ENCODE measurements around the gene FBXO7. TPM values are rescaled to one million over a fixed set of nuclear protein-coding genes. Genes with fewer than 3 reads are reported as not detected.

The FBXO7 gene
- total RNA-seq, 1 experiment from 2014 or later: 96.7 TPM

GRCh38 chr22:32489377-32489776, 14.8 kb downstream of the FBXO7 start:
- no peak for DNase-seq (ENCODE audit: low read depth)

GRCh38 chr22:32490279-32490678, 15.7 kb downstream of the FBXO7 start:
- DNase-seq (ENCODE audit: low read depth): no peak

- DNase-seq (ENCODE audit: low read depth): no peak
Observed at GRCh38 chr22:32492111-32492510, 17.5 kb downstream of the FBXO7 start.

DNA sequence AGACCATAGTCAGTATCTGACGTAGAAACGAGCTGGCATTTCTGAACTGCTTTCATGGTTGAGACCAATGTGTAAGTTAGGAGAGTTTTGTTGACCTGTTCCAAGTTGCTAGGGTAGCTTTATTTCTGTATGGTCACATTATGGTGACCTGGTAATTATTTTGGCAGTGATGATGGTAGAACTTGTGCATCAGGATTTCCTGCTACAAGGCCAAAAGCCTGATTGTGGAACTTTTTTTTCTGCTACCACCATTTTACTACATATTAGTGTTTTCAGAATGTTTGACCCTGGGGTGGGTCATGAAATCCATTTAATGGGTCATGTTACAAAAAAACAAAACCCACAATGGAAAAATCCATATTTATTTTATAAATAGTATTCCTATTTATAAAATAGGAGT, 18.9 kb downstream of the FBXO7 start:
- DNase-seq (ENCODE audit: low read depth): no peak

DNA sequence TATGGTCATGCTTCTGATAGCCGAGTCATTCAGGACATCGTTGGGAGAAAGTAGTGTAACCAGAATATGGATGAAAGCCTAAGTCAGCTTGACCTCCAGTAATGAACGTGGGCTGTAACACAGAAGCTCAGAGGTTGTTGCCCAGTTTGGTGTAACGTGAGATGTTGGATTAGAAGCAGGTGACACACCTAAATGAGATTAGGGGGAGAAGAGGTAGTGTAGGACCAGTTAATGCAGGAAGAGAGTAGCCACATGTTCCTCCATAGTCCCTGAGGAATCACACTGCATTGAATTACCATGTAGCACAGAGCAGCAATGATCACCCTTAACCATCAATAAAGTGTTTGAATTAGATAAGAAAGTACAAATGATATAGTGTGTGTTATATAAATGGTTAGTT, 20.4 kb downstream of the FBXO7 start:
- no peak for DNase-seq (ENCODE audit: low read depth)

- no peak for DNase-seq (ENCODE audit: low read depth)
Observed at GRCh38 chr22:32499666-32500065, 25.1 kb downstream of the FBXO7 start.

DNA sequence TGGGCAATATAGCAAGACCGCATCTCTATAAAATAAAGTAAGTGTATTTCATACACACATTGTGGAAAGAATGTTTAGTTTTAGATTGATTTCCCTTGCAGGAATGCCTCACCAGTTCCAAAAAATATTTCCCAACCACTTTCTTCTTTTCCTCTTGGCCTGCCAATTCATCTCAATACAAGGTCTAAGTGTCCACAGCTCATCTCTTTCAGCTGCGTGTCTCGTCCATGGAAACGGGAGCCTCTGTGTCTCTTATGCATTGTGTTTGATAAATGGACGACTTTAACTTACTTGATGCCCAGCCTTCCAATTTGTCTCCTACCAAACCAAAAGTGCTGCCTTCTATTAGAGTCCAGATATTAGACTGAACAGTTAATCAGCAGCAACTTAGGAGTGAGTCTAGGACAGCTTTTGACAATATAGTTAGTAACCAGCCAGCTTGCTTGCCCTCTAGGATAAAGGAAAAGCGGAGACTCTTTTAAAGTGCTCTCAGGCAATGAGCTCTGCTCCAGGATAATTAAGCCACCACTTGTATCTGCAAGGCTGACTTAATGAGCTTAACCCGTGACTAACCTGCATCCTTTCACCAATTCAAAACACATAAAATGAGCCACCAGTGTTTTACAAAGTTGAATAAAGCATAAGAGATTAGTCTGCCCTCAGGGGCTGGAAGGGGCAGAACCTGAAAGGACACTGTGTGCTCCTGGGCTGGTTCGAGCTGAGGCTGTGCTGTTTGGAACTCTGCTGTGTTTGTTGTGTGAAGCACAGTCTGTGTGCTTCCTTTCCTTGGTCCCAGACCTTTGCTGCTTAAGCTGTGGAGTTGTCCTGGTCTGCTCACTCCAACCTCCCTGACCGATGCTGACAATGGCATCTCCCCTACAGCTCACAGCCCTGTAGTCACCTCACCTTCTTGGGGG, 27.5 kb downstream of the FBXO7 start:
- no peak for DNase-seq (ENCODE audit: low read depth)

GRCh38 chr22:32509045-32509444, 34.4 kb downstream of the FBXO7 start:
- DNase-seq (ENCODE audit: low read depth): no peak

- no peak for DNase-seq (ENCODE audit: low read depth)
Observed at GRCh38 chr22:32511274-32511673, 36.7 kb downstream of the FBXO7 start.

GRCh38 chr22:32511776-32512175, 37.2 kb downstream of the FBXO7 start:
- DNase-seq (ENCODE audit: low read depth): no peak

- no peak for DNase-seq (ENCODE audit: low read depth)
Observed at GRCh38 chr22:32512267-32512982, 37.8 kb downstream of the FBXO7 start.

- DNase-seq (ENCODE audit: low read depth): no peak
Observed at GRCh38 chr22:32515084-32515483, 40.5 kb downstream of the FBXO7 start.

GRCh38 chr22:32517488-32517887, 42.9 kb downstream of the FBXO7 start:
- DNase-seq (ENCODE audit: low read depth): no peak

- DNase-seq (ENCODE audit: low read depth): no peak
Observed at GRCh38 chr22:32517921-32518320, 43.3 kb downstream of the FBXO7 start.

DNA sequence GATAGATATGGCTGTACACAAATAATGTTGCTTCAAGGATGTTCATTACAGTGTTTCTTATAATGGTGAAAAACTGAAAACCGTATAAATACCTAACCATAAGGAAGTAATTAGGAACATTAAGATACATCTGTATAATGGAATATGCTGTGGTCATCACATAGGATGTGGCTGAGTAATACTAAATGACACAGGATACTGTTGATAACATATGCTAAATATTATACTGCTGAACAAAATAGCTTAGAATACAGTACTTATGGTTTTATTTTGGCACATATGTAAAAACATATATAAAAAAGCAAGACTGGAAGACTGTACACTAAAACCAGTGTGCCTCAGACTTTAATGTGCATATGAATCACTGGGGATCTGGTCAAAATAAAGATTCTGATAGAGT, 43.8 kb downstream of the FBXO7 start:
- no peak for DNase-seq (ENCODE audit: low read depth)

- DNase-seq (ENCODE audit: low read depth): no peak
Observed at GRCh38 chr22:32518848-32519247, 44.2 kb downstream of the FBXO7 start.

- no peak for DNase-seq (ENCODE audit: low read depth)
Observed at GRCh38 chr22:32520612-32521011, 46.0 kb downstream of the FBXO7 start.

DNA sequence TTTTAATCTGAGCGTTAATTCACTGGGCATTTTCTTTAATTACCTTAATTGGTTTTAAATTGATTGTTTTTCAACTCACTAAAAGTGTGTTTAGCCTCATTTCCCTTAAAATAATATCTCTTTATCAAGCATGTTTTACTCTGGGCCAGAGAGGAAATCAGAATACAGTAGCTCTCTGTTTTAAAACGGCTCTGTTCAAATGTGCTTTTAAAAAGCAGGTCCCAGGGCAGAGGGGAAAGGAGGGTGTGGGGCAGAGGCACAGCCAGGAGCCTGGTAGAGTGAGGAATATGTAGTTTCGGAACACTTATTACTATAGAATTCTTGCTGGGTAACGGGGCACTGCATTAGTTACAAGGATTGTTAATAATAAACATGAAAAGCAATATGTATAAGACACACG, 47.6 kb downstream of the FBXO7 start:
- no peak for DNase-seq (ENCODE audit: low read depth)

- no peak for DNase-seq (ENCODE audit: low read depth)
Observed at GRCh38 chr22:32527756-32528155, 53.1 kb downstream of the FBXO7 start.

- DNase-seq (ENCODE audit: low read depth): no peak
Observed at GRCh38 chr22:32528316-32528715, 53.7 kb downstream of the FBXO7 start.

DNA sequence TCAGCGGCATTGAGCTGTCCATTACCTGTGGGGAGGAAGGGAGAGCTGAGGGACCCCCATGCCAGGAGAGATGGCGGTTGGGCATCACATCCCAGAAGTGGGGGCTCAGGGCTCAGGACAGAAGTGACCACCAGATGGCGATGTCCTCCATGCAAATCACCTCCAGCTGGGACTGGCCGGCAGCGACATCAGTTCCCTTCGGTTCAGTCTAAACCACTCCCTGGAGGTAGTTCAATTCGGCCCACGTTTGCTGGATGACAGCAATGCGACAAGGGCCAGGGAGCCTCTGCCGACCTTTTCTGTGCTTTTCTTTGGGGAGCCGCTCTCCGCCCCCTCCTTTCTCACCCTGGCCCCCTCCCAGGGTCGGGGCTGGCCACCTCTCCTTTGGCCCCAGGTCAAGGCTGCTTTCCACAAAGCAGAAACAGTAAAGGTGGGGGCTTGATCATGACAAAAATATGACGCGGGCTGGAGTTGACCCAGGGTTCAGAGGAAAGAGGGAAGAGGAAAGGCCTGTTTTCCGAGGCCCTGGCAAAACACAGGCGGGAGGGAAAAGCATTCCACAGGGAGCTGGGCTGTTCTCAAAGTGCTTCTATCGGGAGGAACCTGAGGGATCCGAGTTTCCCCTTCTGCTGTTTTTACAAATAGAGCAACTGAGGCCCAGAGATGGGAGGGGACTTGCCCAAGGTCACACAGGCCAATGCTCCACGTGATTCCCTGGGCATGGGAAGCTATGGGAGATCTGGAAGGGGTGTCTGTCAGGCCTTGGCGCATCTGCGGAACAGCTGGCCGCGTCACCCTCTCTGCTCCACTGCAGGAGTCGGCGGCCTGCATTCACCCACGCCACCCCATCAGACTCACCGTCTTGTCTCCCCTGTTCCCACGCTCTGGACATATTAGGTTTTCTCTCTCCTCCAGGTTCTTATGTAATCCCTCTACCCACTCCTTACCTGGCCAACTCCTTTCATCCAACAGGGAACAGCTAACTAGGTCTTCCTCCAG, 54.7 kb downstream of the FBXO7 start:
- DNase-seq (ENCODE audit: low read depth): peak; percentile 66
